ENCODE data around the gene SFT2D1.
A peak's percentile ranks its signal among the peaks of the same experiment; 100 is the strongest.
"Not testable (repeated sequence)": the region's sequence is repeated elsewhere in the genome, so short reads cannot be mapped to it uniquely, and the experiment has no call there.

SFT2D1 gene

DNA sequence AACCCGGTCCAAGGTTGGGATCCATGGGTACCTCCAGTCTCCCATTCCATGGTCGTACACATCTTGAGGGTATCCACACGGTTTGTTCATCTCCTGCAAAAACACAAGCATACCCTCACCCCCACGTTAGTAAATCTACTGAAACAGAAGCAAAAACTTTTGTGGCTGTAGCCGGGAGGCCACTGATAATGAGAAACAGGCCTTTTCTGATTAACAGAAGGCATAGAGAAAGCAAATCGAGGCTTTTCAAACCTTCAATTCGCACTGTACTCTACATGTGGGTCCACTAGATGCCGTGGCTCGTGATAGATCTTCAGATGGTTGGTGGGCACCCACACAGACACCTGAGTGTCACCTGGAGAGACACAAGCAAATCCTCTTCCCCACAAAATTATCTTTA is 3.3 kb upstream of the SFT2D1 start:
- H3K4me1 ChIP-seq (ENCODE audit: control extremely low read depth in 1 of 4, control insufficient read depth in 4 of 4, insufficient read depth in 4 of 4, low read length in 3 of 4): peaks cover 5 to 31% (median 22%) of the 10 kb centered on the region in 4 experiments
- CTCF ChIA-PET: interaction anchor here (1.0 to 1.8 kb wide), 3 partner anchors 32 to 54 kb away, joined by 5 to 7 read pairs (median 5); no protein-coding TSS in a partner anchor
- H3K36me3 ChIP-seq (ENCODE audit: control insufficient read depth in 4 of 4, insufficient read depth in 4 of 4, low read length in 3 of 4); DNase-seq; POLR2A ChIA-PET; H3K27me3 ChIP-seq (replicated peaks in 2 of 5; ENCODE audit: control insufficient read depth in 4 of 5, insufficient read depth in 5 of 5, low read length in 4 of 5); H3K27ac ChIP-seq (ENCODE audit: insufficient read depth in 1 of 2, low read depth in 1 of 2, low read length in 2 of 2, poor library complexity in 1 of 2, severe bottlenecking in 2 of 2); H3K4me3 ChIP-seq (ENCODE audit: control insufficient read depth in 1 of 7, extremely low read depth in 1 of 7, insufficient read depth in 4 of 7, low read depth in 2 of 7, low read length in 6 of 7): not testable (repeated sequence)
- 90% methylated on average over 2 of the region's 9 CpGs for whole genome bisulfite sequencing (ENCODE audit: insufficient coverage)
- H3K9me3 ChIP-seq (ENCODE audit: control extremely low read depth in 1 of 5, control insufficient read depth in 4 of 5, insufficient read depth in 2 of 5, low read depth in 1 of 5, low read length in 4 of 5): peaks cover 0 to 10% (median 3%) of the 10 kb centered on the region in 5 experiments

DNA sequence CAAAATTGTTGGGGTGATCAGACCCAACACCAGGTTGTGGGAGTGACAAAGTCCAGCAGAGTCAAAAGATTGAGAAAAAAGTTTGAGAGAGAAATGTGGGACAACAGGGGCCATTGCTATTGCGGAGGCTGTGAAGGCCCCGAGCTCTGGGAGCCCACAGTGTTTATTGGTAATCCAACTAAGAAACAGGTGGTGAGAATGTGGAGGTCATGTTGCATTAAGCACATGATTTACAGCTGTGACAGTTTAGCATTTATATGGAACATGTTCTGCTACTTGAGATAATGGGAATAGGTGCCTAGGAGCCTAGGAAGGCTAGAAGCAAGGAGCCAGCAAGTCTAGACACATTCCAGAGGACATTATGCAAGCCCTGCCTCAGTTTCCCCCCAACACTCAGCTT is 2.6 kb upstream of the SFT2D1 start:
- H3K4me3 ChIP-seq (ENCODE audit: control insufficient read depth in 1 of 7, extremely low read depth in 1 of 7, insufficient read depth in 4 of 7, low read depth in 2 of 7, low read length in 6 of 7); H3K27ac ChIP-seq (ENCODE audit: insufficient read depth in 1 of 2, low read depth in 1 of 2, low read length in 2 of 2, poor library complexity in 1 of 2, severe bottlenecking in 2 of 2); H3K27me3 ChIP-seq (replicated peaks in 2 of 5; ENCODE audit: control insufficient read depth in 4 of 5, insufficient read depth in 5 of 5, low read length in 4 of 5); H3K9me3 ChIP-seq (ENCODE audit: control extremely low read depth in 1 of 5, control insufficient read depth in 4 of 5, insufficient read depth in 2 of 5, low read depth in 1 of 5, low read length in 4 of 5); H3K36me3 ChIP-seq (ENCODE audit: control insufficient read depth in 4 of 4, insufficient read depth in 4 of 4, low read length in 3 of 4); DNase-seq; POLR2A ChIA-PET: not testable (repeated sequence)
- WGBS (ENCODE audit: insufficient coverage): 100% methylated on average over 2 of the region's 2 CpGs
- CTCF ChIA-PET: interaction anchor here (0.8 to 1.8 kb wide), 6 partner anchors 20 to 55 kb away, joined by 3 to 7 read pairs (median 4); no protein-coding TSS in a partner anchor
- peaks cover 5 to 38% (median 26%) of the 10 kb centered on the region in 4 experiments for H3K4me1 ChIP-seq (ENCODE audit: control extremely low read depth in 1 of 4, control insufficient read depth in 4 of 4, insufficient read depth in 4 of 4, low read length in 3 of 4)

DNA sequence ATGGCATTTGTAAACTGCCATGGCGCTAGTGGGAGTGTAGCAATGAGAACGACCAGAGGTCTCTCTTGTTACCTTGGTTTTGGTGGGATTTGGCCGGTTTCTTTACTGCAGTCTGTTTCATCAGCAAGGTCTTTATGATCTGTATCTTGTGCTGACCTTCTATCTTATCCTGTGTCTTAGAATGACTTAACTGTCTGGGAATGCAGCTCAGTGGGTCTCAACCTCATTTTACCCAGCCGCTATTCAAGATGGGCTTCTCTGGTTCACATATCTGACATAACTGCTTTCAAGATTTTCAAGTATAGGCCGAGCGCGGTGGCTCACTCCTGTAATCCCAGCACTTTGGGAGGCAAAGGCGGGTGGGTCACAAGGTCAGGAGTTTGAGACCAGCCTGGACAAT is 1.9 kb upstream of the SFT2D1 start:
- ChIA-PET CTCF (interaction anchor here (0.8 to 1.8 kb wide), 5 partner anchors 20 to 56 kb away, joined by 3 to 7 read pairs (median 3); no protein-coding TSS in a partner anchor), POLR2A (interaction anchor here (0.7 kb wide), 1 partner anchor 733 kb away, joined by 5 read pairs; no protein-coding TSS in a partner anchor)
- Histone ChIP-seq H3K9me3 (ENCODE audit: control extremely low read depth in 1 of 5, control insufficient read depth in 4 of 5, insufficient read depth in 2 of 5, low read depth in 1 of 5, low read length in 4 of 5) (no peaks in the 10 kb centered on the region), H3K36me3 (ENCODE audit: control insufficient read depth in 4 of 4, insufficient read depth in 4 of 4, low read length in 3 of 4) (peaks cover 0 to 5% (median under 1%) of the 10 kb centered on the region in 4 experiments), H3K27me3 (replicated peaks in 2 of 5; ENCODE audit: control insufficient read depth in 4 of 5, insufficient read depth in 5 of 5, low read length in 4 of 5) (no peaks in the 10 kb centered on the region), H3K4me3 (ENCODE audit: control insufficient read depth in 1 of 7, extremely low read depth in 1 of 7, insufficient read depth in 4 of 7, low read depth in 2 of 7, low read length in 6 of 7) (no peak overlapping the region), H3K4me1 (ENCODE audit: control extremely low read depth in 1 of 4, control insufficient read depth in 4 of 4, insufficient read depth in 4 of 4, low read length in 3 of 4) (peaks cover 5 to 43% (median 26%) of the 10 kb centered on the region in 4 experiments), H3K27ac (ENCODE audit: insufficient read depth in 1 of 2, low read depth in 1 of 2, low read length in 2 of 2, poor library complexity in 1 of 2, severe bottlenecking in 2 of 2) (no peak overlapping the region)
- no peak for DNase-seq
- WGBS (ENCODE audit: insufficient coverage): 95% methylated on average over 7 of the region's 8 CpGs

DNA sequence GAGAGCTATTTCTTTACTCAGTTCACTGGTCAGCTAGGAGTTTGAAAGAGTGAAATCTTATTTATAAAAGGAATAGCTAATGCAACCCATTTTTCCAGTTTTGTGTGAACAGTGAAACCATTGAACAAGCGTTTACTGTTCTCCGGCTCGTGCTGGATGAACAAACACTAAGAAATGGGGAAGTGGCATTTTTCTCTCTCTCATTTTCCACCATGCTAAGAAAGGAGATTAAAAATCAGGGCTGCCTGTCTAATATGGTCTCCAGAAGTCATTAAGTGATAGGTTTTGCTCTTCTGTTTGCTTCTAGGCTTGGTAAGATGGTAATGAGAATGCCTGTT is 774 bp upstream of the SFT2D1 start:
- Histone ChIP-seq H3K4me1 (ENCODE audit: control extremely low read depth in 1 of 4, control insufficient read depth in 4 of 4, insufficient read depth in 4 of 4, low read length in 3 of 4) (peaks cover 5 to 46% (median 26%) of the 10 kb centered on the region in 4 experiments), H3K27me3 (replicated peaks in 2 of 5; ENCODE audit: control insufficient read depth in 4 of 5, insufficient read depth in 5 of 5, low read length in 4 of 5) (no peaks in the 10 kb centered on the region), H3K9me3 (ENCODE audit: control extremely low read depth in 1 of 5, control insufficient read depth in 4 of 5, insufficient read depth in 2 of 5, low read depth in 1 of 5, low read length in 4 of 5) (no peaks in the 10 kb centered on the region), H3K27ac (ENCODE audit: insufficient read depth in 1 of 2, low read depth in 1 of 2, low read length in 2 of 2, poor library complexity in 1 of 2, severe bottlenecking in 2 of 2) (peak overlapping the region; percentile 96 to 98), H3K4me3 (ENCODE audit: control insufficient read depth in 1 of 7, extremely low read depth in 1 of 7, insufficient read depth in 4 of 7, low read depth in 2 of 7, low read length in 6 of 7) (peak overlapping the region; percentile 82 to 95 (median 91)), H3K36me3 (ENCODE audit: control insufficient read depth in 4 of 4, insufficient read depth in 4 of 4, low read length in 3 of 4) (peaks cover 0 to 14% (median 1%) of the 10 kb centered on the region in 4 experiments)
- 0% methylated on average over 3 of the region's 3 CpGs for WGBS (ENCODE audit: insufficient coverage)
- ChIA-PET CTCF (interaction anchor here (0.7 to 2.1 kb wide), 5 partner anchors 11 to 58 kb away, joined by 3 to 14 read pairs (median 4); no protein-coding TSS in a partner anchor), POLR2A (interaction anchor here (0.6 to 1.6 kb wide), 5 partner anchors 9 to 56 kb away, joined by 3 to 5 read pairs (median 3); partner anchors contain the start of gene MPC1)
- peak; percentile 67 to 92 (median 88) for DNase-seq

DNA sequence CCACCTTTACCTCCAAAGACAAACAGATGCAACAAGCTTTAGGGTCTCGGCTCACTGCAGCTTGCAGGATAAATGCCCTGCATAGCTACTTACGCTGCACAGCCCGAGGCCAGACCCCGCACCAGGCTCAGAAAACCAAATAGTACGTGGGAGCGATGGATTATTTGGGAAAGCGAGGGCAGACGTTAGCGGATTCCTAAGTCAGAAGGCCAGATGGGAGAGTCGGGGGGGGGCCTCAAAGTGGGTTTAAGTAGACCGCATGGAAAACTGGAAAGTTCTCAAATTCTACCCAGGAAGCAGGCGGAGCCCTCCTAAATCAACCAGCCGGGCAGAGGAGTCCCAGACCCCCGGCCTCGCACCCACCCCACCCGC is 382 bp downstream of the SFT2D1 start:
- DNase-seq: peak; percentile 18 to 65 (median 44)
- Histone ChIP-seq H3K27me3 (replicated peaks in 2 of 5; ENCODE audit: control insufficient read depth in 4 of 5, insufficient read depth in 5 of 5, low read length in 4 of 5) (no peaks in the 10 kb centered on the region), H3K36me3 (ENCODE audit: control insufficient read depth in 4 of 4, insufficient read depth in 4 of 4, low read length in 3 of 4) (peaks cover 0 to 25% (median 10%) of the 10 kb centered on the region in 4 experiments), H3K4me3 (ENCODE audit: control insufficient read depth in 1 of 7, extremely low read depth in 1 of 7, insufficient read depth in 4 of 7, low read depth in 2 of 7, low read length in 6 of 7) (peak overlapping the region; percentile 82 to 95 (median 91)), H3K9me3 (ENCODE audit: control extremely low read depth in 1 of 5, control insufficient read depth in 4 of 5, insufficient read depth in 2 of 5, low read depth in 1 of 5, low read length in 4 of 5) (no peaks in the 10 kb centered on the region), H3K4me1 (ENCODE audit: control extremely low read depth in 1 of 4, control insufficient read depth in 4 of 4, insufficient read depth in 4 of 4, low read length in 3 of 4) (peaks cover 5 to 46% (median 26%) of the 10 kb centered on the region in 4 experiments), H3K27ac (ENCODE audit: insufficient read depth in 1 of 2, low read depth in 1 of 2, low read length in 2 of 2, poor library complexity in 1 of 2, severe bottlenecking in 2 of 2) (peak overlapping the region; percentile 96 to 98)
- 0% methylated on average over 14 of the region's 16 CpGs for WGBS (ENCODE audit: insufficient coverage)
- CTCF ChIA-PET: interaction anchor here (0.9 to 2.1 kb wide), 3 partner anchors 35 to 43 kb away, joined by 3 to 14 read pairs (median 3); no protein-coding TSS in a partner anchor
- POLR2A ChIA-PET: interaction anchor here (1.0 to 1.6 kb wide), 4 partner anchors 8 to 41 kb away, joined by 3 to 5 read pairs (median 4); partner anchors contain the start of gene MPC1

DNA sequence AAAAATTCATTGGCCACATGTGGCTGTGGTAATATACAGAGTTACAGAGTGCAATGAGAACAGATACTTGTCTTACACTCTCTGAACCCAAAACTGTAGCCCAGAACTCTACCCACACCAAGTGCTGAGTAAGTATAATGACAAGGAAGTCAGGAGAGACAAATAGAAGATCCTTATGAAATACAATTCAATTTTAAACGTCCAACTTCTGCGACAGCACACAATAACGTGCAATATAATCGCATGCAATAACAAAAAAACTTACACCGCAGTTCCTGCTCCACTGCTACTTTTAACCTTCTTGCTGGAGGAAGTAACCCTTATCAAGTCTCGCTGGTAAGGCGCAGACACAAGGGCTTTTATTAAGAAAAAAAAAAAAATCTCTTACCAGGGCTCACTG is 881 bp downstream of the SFT2D1 start:
- no peaks in the 10 kb centered on the region for H3K9me3 ChIP-seq (ENCODE audit: control extremely low read depth in 1 of 5, control insufficient read depth in 4 of 5, insufficient read depth in 2 of 5, low read depth in 1 of 5, low read length in 4 of 5)
- peak overlapping the region in 6 of 7 experiments; percentile 86 to 95 (median 92) for H3K4me3 ChIP-seq (ENCODE audit: control insufficient read depth in 1 of 7, extremely low read depth in 1 of 7, insufficient read depth in 4 of 7, low read depth in 2 of 7, low read length in 6 of 7)
- WGBS (ENCODE audit: insufficient coverage): 3% methylated on average over 6 of the region's 7 CpGs
- peak overlapping the region; percentile 96 to 98 for H3K27ac ChIP-seq (ENCODE audit: insufficient read depth in 1 of 2, low read depth in 1 of 2, low read length in 2 of 2, poor library complexity in 1 of 2, severe bottlenecking in 2 of 2)
- H3K27me3 ChIP-seq (replicated peaks in 2 of 5; ENCODE audit: control insufficient read depth in 4 of 5, insufficient read depth in 5 of 5, low read length in 4 of 5): no peaks in the 10 kb centered on the region
- ChIA-PET POLR2A (no interaction called here), CTCF (interaction anchor here (0.9 to 2.1 kb wide), 3 partner anchors 36 to 44 kb away, joined by 3 to 14 read pairs (median 3); no protein-coding TSS in a partner anchor)
- H3K36me3 ChIP-seq (ENCODE audit: control insufficient read depth in 4 of 4, insufficient read depth in 4 of 4, low read length in 3 of 4): peaks cover 0 to 30% (median 13%) of the 10 kb centered on the region in 4 experiments
- peak; percentile 70 to 86 (median 81) for DNase-seq
- H3K4me1 ChIP-seq (ENCODE audit: control extremely low read depth in 1 of 4, control insufficient read depth in 4 of 4, insufficient read depth in 4 of 4, low read length in 3 of 4): peaks cover 5 to 46% (median 26%) of the 10 kb centered on the region in 4 experiments

DNA sequence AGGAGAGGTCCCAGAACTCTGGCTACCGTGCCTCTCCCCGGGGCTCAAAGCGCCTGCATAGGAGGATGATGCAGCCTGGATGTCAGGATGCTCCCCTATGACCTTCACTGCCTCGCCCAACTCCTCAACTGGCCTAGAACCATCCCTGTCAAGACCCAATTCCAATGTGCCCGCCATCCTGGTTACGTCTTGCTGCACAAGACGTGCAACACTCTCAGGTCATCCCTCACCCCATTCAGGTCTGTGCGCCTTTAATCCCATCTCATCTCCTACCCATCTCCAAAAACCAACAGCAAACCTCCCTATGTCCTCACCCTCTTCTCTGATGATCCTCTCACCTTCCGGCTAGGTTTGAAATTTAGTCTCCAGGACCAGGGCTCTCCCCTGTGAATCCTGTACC is 3.5 kb downstream of the SFT2D1 start:
- POLR2A ChIA-PET: no interaction called here

More for the DNA sequence above, 3.5 kb downstream of the SFT2D1 start:
- Histone ChIP-seq H3K4me3 (ENCODE audit: control insufficient read depth in 1 of 7, extremely low read depth in 1 of 7, insufficient read depth in 4 of 7, low read depth in 2 of 7, low read length in 6 of 7) (no peak overlapping the region), H3K27me3 (replicated peaks in 2 of 5; ENCODE audit: control insufficient read depth in 4 of 5, insufficient read depth in 5 of 5, low read length in 4 of 5) (no peaks in the 10 kb centered on the region), H3K9me3 (ENCODE audit: control extremely low read depth in 1 of 5, control insufficient read depth in 4 of 5, insufficient read depth in 2 of 5, low read depth in 1 of 5, low read length in 4 of 5) (no peaks in the 10 kb centered on the region), H3K4me1 (ENCODE audit: control extremely low read depth in 1 of 4, control insufficient read depth in 4 of 4, insufficient read depth in 4 of 4, low read length in 3 of 4) (peaks cover 7 to 51% (median 32%) of the 10 kb centered on the region in 4 experiments), H3K36me3 (ENCODE audit: control insufficient read depth in 4 of 4, insufficient read depth in 4 of 4, low read length in 3 of 4) (peaks cover 0 to 47% (median 18%) of the 10 kb centered on the region in 4 experiments), H3K27ac (ENCODE audit: insufficient read depth in 1 of 2, low read depth in 1 of 2, low read length in 2 of 2, poor library complexity in 1 of 2, severe bottlenecking in 2 of 2) (no peak overlapping the region)
- WGBS (ENCODE audit: insufficient coverage): 95% methylated on average over 9 of the region's 9 CpGs
- CTCF ChIA-PET: no interaction called here
- no peak for DNase-seq

Data from common myeloid progenitor, CD34-positive (primary cell).